Measurements from ENCODE around the gene TFF1.

TFF1 gene

GRCh38 chr21:42362700-42363099 is 3.6 kb downstream of the TFF1 start:
- DNase-seq (ENCODE audit: low read depth) = no peak

- no peak for DNase-seq (ENCODE audit: low read depth)
Measured at GRCh38 chr21:42362198-42362597, 4.1 kb downstream of the TFF1 start.

- no peak for DNase-seq (ENCODE audit: low read depth)
Measured at GRCh38 chr21:42361286-42361685, 5.0 kb downstream of the TFF1 start.

GRCh38 chr21:42360317-42360716 is 6.0 kb downstream of the TFF1 start:
- no peak for DNase-seq (ENCODE audit: low read depth)

- no peak for DNase-seq (ENCODE audit: low read depth)
Measured at GRCh38 chr21:42358937-42359336, 7.4 kb downstream of the TFF1 start.

GRCh38 chr21:42358261-42358660 is 8.1 kb downstream of the TFF1 start:
- no peak for DNase-seq (ENCODE audit: low read depth)

- no peak for DNase-seq (ENCODE audit: low read depth)
Measured at GRCh38 chr21:42357307-42357706, 9.0 kb downstream of the TFF1 start.

GRCh38 chr21:42356650-42357049 is 9.7 kb downstream of the TFF1 start:
- no peak for DNase-seq (ENCODE audit: low read depth)

- DNase-seq (ENCODE audit: low read depth) = no peak
Measured at GRCh38 chr21:42356046-42356445, 10.3 kb downstream of the TFF1 start.

- no peak for DNase-seq (ENCODE audit: low read depth)
Measured at GRCh38 chr21:42353623-42354022, 12.7 kb downstream of the TFF1 start.

- no peak for DNase-seq (ENCODE audit: low read depth)
Measured at GRCh38 chr21:42352441-42353095, 13.8 kb downstream of the TFF1 start.

- no peak for DNase-seq (ENCODE audit: low read depth)
Measured at GRCh38 chr21:42351626-42352440, 14.5 kb downstream of the TFF1 start.

- no peak for DNase-seq (ENCODE audit: low read depth)
Measured at GRCh38 chr21:42350927-42351426, 15.4 kb downstream of the TFF1 start, which contains the start of gene TFF2. TSS of gene TFF2 (minus strand) at chr21:42350994. CDS start at chr21:42350957, 37 bp downstream.

GRCh38 chr21:42350318-42350910 is 15.9 kb downstream of the TFF1 start:
- no peak for DNase-seq (ENCODE audit: low read depth)

- DNase-seq (ENCODE audit: low read depth) = no peak
Measured at GRCh38 chr21:42349420-42350317, 16.7 kb downstream of the TFF1 start.

GRCh38 chr21:42348762-42349161 is 17.6 kb downstream of the TFF1 start:
- no peak for DNase-seq (ENCODE audit: low read depth)

- no peak for DNase-seq (ENCODE audit: low read depth)
Measured at GRCh38 chr21:42347601-42348327, 18.6 kb downstream of the TFF1 start.

GRCh38 chr21:42346866-42347600 is 19.3 kb downstream of the TFF1 start:
- no peak for DNase-seq (ENCODE audit: low read depth)

- no peak for DNase-seq (ENCODE audit: low read depth)
Measured at GRCh38 chr21:42346441-42346840, 19.9 kb downstream of the TFF1 start.

- no peak for DNase-seq (ENCODE audit: low read depth)
Measured at GRCh38 chr21:42344631-42345030, 21.7 kb downstream of the TFF1 start.

Measured in GM04504 (cell line).